A204.1 (cell line): Measurements from ENCODE around the gene AKAP8L.
"Not testable (repeated sequence)": the region's sequence is repeated elsewhere in the genome, so short reads cannot be mapped to it uniquely, and the experiment has no call there.

Experiments
- FAIRE-seq: peaks from 2 replicates; lab custom pipeline; 2012; peaks lifted over from hg19 to GRCh38; lab: Jason Lieb, UNC

Gene AKAP8L

GRCh38 chr19:15417699-15418098, 1.1 kb downstream of the AKAP8L start:
- no peak for FAIRE-seq

DNA sequence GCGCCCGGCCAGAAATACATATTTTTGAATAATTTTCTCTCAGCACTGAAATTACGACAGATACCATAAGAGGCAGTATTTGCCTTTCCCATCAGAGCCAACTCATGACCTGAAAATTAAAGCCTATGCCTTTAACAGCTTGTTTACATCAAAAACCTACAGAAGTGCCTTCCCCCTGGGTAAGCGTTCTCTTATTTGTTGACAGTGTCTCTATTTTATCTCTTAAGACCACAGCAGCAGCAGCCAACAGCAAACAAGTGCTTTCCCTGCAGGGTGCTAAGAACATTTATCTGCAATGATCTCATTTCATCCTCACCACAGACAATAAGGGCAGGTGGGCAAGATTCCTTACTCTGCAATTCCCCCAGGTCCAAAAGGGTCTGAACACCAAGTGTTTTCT, 6.0 kb downstream of the AKAP8L start:
- FAIRE-seq = no peak

GRCh38 chr19:15411351-15411750, 7.4 kb downstream of the AKAP8L start:
- FAIRE-seq = not testable (repeated sequence)

GRCh38 chr19:15404780-15405211, 14.0 kb downstream of the AKAP8L start:
- no peak for FAIRE-seq

DNA sequence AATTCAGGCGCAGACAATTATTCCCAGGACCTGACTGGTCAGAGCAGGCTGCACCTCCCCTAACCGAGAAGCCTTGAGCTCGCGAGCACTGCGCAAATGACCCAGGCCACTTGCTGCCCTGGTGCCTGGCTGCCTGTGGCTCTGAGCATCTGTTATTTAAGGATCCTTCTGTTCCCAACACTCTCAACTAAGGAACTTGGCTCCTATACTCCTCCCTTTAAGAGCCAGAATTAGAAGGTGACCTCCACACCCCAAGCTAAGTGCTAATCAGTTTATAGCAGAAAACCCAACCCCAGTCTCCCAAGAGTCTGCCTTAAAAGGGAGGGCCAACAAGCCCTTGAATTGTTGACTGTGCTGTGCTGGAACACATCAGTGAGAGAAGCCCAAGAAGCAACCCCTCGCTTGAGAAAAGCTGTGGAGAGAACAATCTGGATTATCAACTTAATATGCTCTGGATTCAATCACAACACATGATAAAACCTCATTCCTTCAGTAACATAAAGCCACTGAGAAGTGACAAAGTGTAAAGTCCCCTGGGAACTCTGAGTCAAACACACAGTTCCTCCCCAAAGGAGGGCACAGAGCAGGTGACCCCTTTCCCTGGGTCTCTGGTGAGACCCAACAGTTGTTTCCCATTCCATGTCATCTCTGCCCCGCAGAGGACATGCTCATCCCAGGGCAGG, 14.6 kb downstream of the AKAP8L start:
- no peak for FAIRE-seq

GRCh38 chr19:15403151-15403531, 15.6 kb downstream of the AKAP8L start:
- no peak for FAIRE-seq

GRCh38 chr19:15402411-15403150, 16.2 kb downstream of the AKAP8L start:
- no peak for FAIRE-seq

- no peak for FAIRE-seq
Observed at GRCh38 chr19:15401397-15401710, 17.4 kb downstream of the AKAP8L start.

GRCh38 chr19:15400521-15401396, 18.0 kb downstream of the AKAP8L start:
- FAIRE-seq = no peak

GRCh38 chr19:15399635-15400034, 19.2 kb downstream of the AKAP8L start:
- FAIRE-seq = no peak

- no peak for FAIRE-seq
Observed at GRCh38 chr19:15399234-15399515, 19.6 kb downstream of the AKAP8L start.

DNA sequence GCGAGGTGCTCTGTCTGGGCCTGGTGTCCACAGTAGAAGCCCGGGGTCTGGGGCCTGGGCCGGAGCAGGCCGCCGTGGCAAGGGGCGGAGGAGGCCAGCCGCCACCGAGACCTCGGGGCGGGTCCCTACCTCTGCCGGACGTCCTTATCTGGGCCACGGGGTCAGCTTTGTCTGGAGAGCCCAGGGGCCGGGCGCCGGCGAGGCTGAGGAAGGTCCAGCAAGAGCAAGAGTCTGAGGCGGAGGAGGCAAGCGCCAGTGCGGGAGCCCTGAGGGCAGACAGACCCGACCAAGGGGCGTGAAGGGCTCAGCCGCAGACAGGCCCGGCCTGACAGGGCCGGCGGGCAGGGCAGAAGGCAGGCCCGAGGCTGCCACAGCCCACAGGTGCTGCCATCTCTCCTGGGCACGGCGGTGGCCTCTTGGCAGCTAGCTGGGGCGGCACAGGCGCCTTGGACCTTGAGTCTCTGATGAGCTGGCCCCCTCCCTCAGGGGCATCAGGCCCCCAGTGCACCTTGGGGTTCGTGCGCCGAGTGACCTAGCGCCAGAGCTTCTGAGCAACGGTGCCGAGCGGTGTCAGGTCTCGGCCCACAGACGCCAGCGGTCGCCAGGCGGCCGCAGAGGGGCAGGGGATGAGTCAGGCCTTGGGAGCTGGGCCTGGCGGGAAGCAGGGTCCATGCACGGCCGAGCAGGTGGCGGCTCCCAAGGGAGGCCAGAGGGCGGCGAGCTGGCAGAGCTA, 20.1 kb downstream of the AKAP8L start:
- FAIRE-seq = no peak

- no peak for FAIRE-seq
Observed at GRCh38 chr19:15397782-15398181, 21.0 kb downstream of the AKAP8L start.

- FAIRE-seq = no peak
Observed at GRCh38 chr19:15397236-15397635, 21.6 kb downstream of the AKAP8L start.

DNA sequence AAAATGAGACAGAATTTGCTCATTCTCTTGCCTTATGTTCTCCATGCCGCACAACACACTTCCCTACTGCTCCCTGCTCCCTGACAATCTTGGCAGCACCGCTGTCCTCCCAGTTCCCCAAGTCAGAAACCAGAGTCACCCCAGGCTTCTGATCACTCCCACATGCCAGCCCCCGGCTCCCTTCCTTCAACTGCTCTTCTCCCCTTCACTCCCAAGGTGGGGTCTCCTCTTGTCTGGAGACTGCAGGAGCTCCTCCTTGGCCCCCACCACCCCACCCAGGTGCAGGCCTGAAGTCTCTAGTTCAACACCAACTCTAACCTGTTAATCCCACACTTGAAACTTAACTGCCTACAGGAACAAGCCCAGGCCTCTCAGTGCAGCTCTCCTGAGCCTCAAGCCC, 22.4 kb downstream of the AKAP8L start:
- no peak for FAIRE-seq

- not testable (repeated sequence) for FAIRE-seq
Observed at GRCh38 chr19:15395251-15395650, 23.5 kb downstream of the AKAP8L start.

- no peak for FAIRE-seq
Observed at GRCh38 chr19:15394426-15394825, 24.4 kb downstream of the AKAP8L start.

- no peak for FAIRE-seq
Observed at GRCh38 chr19:15393963-15394362, 24.8 kb downstream of the AKAP8L start.

DNA sequence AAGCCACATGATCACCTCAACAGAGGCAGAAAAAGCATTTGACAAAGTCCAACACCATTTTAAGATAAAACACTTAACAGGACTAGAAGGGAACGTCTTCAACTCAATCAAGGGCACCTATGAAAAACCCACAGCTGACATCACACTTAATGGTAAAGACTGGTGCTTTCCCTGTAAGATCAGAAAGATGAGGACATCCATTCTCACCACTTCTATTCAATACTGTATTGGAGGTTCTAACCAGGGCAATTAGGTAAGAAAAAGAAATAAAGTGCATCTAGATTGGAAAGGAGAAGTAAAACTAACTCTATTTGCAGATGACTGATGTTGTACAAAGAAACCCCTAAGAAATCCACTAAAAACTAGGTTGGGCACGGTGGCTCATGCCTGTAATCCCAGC, 28.0 kb downstream of the AKAP8L start:
- no peak for FAIRE-seq

GRCh38 chr19:15381864-15382263, 36.9 kb downstream of the AKAP8L start:
- no peak for FAIRE-seq

- no peak for FAIRE-seq
Observed at GRCh38 chr19:15381429-15381828, 37.4 kb downstream of the AKAP8L start.

- no peak for FAIRE-seq
Observed at GRCh38 chr19:15379999-15380647, 38.7 kb downstream of the AKAP8L start.
